Measurements from ENCODE around the gene TMPRSS12.
"Not testable (repeated sequence)": the region's sequence is repeated elsewhere in the genome, so short reads cannot be mapped to it uniquely, and the experiment has no call there.

Gene TMPRSS12

GRCh38 chr12:50842637-50843493 is at the start of gene TMPRSS12:
TSS of gene TMPRSS12 (plus strand) at chr12:50842926. CDS start at chr12:50842965, 39 bp downstream.
- no peak for DNase-seq

GRCh38 chr12:50799908-50800307 is 42.8 kb upstream of the TMPRSS12 start:
- DNase-seq, result no peak

- no peak for DNase-seq
These were observed 39.4 kb upstream of the TMPRSS12 start for GRCh38 chr12:50803230-50803875.

- no peak for DNase-seq
These were observed 36.5 kb upstream of the TMPRSS12 start for GRCh38 chr12:50806176-50806575.

- not testable (repeated sequence) for DNase-seq
These were observed 33.6 kb upstream of the TMPRSS12 start for GRCh38 chr12:50809131-50809530.

- not testable (repeated sequence) for DNase-seq
These were observed 27.8 kb upstream of the TMPRSS12 start for GRCh38 chr12:50814921-50815320.

- no peak for DNase-seq
These were observed 22.5 kb upstream of the TMPRSS12 start for GRCh38 chr12:50820177-50820576.

- DNase-seq, result no peak
These were observed 20.6 kb upstream of the TMPRSS12 start for GRCh38 chr12:50822082-50822481.

GRCh38 chr12:50823724-50824123 is 19.0 kb upstream of the TMPRSS12 start:
- DNase-seq, result not testable (repeated sequence)

GRCh38 chr12:50824914-50825313 is 17.8 kb upstream of the TMPRSS12 start:
- DNase-seq, result no peak

GRCh38 chr12:50825372-50825838 is 17.3 kb upstream of the TMPRSS12 start:
- no peak for DNase-seq

GRCh38 chr12:50828121-50828520 is 14.6 kb upstream of the TMPRSS12 start:
- DNase-seq, result no peak

GRCh38 chr12:50828886-50829285 is 13.8 kb upstream of the TMPRSS12 start:
- no peak for DNase-seq

- not testable (repeated sequence) for DNase-seq
These were observed 8.9 kb upstream of the TMPRSS12 start for GRCh38 chr12:50833801-50834200.

- DNase-seq, result no peak
These were observed 3.7 kb upstream of the TMPRSS12 start for GRCh38 chr12:50839042-50839441.

GRCh38 chr12:50840809-50841487 is 1.8 kb upstream of the TMPRSS12 start:
- no peak for DNase-seq

- DNase-seq, result no peak
These were observed 802 bp upstream of the TMPRSS12 start for GRCh38 chr12:50841716-50842531.

GRCh38 chr12:50845021-50845647 is 2.4 kb downstream of the TMPRSS12 start:
- no peak for DNase-seq

GRCh38 chr12:50848963-50849362 is 6.2 kb downstream of the TMPRSS12 start:
- no peak for DNase-seq

- not testable (repeated sequence) for DNase-seq
These were observed 12.5 kb downstream of the TMPRSS12 start for GRCh38 chr12:50855218-50855617.

GRCh38 chr12:50855679-50856078 is 13.0 kb downstream of the TMPRSS12 start:
- not testable (repeated sequence) for DNase-seq

All from NCI-H1092 (cell line).